Stimulated activated CD8-positive, alpha-beta memory T cell treated with anti-CD3 and anti-CD28 coated beads, Interleukin-15, amount 100 ng/mL, for 48 hours (primary cell): ENCODE data around the gene B4GALT6.

Experiments used
- DNase-seq, 2 donors: peaks; one replicate each; pipeline ENCODE4 v3.0.0-alpha.2; 2020; ENCODE audit warnings: low read depth in 2 of 2

B4GALT6 gene

DNA sequence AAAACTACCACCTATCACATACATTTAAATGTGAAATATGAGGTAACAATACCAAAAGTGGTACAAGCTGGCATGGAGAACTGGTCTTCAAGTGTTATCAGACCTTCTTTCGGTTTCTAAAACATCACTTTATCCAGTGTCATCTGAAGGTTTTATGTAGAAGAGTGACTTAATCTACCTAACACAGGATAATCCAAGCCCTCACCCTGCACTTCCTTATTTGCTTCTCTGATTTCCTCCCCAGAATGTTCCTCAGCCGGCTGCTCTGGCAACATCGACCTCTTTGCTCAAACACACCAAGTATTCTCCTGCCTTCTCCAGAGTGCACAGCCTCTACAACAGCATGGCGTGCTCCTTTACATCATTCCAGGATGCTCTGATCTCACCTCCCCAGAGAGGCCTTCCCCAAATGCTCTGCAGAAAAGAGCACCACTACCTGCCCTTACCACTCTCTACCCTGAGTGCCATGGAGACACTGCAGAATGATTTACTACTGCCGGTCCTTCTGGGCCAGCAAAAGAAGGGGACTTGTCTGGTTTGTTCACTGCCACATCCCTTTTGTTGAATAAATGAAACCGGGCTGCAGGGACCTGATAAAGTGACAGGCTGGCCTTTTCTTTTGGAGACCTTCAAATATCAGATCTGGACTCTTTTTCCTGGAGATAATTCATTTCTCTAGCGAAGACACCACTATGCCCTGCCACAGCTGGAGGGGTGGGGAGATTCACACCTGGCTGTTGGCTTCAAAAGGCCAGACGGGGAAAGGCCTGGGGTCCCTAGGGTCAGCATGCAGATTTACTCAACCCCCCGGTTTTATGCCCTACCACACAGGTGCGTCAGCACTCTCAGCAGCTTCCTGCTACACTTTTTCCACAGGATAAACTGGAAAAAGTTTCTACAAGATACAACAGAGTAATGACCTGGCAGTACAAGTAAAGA lies 50.7 kb downstream of the B4GALT6 start:
- DNase-seq: no peak

DNA sequence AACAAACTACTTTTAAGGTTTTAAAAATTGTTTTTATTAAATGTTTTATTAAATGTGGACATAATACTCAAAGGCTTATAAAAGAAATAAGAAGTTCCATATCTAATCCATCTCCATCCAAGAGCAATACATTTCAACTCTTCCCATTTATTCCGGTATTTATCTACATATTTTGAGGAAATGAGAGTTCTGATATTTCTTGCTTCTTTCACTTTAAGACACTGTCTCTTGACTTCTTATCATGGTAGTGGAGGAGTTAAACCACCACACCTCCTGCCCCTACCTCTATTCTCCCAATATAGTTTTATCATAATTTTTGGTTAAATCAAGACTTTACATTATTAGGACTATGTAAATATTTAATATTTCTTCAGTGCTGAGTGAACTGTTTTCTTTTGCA lies 52.0 kb downstream of the B4GALT6 start:
- no peak for DNase-seq

DNA sequence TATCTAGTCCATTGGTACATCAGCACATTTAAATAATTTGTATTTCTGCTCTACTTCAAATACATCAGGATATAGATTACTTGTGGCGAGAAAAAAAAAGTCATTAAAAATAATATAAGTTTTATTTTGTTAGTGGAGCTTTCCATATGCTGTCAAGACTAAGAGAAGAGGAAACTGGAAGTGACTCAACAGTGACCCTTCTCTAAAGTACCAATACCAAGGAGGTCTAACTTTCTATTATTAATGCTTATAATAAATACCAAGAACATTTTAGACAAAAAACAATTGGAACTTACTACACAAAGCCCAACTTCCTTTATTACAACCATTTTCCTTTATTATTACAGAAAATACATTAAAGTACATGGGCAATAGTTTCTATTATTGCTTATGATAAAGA lies 52.9 kb downstream of the B4GALT6 start:
- DNase-seq: no peak

DNA sequence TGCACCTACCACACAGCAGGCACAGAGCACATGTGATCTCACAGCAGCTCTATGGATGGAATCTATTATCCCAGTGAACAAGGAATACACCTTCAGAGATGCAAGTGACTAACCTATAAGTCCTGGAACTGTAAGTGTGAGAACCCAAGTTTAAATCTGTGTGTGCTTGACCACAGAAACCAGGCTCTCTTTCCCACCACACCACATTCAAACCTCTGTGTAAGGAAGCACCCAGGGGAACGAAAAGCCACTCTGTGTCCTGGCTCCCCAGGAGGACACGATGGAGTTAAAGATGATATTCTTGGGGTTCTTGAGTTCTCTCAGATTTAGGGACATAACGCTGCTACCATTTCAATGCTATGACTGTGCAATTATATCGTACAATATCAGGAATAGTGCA lies 53.8 kb downstream of the B4GALT6 start:
- no peak for DNase-seq

DNA sequence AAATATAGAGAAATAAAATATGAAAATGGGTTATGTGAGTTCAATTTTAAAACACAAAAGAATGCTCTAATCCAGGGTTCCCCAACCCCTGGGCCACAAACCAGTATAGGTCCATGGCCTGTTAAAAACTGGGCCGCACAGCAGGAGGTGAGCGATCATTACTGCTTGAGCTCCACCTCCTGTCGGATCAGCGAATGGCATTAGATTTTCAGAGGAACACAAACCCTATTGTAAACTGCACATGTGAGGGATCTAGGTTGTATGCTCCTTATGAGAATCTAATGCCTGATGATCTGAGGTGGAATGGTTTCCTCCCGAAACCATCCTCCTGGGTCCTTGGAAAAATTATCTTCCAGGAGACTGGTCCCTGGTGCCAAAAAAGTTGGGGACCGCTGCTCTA lies 58.0 kb downstream of the B4GALT6 start:
- DNase-seq: no peak

DNA sequence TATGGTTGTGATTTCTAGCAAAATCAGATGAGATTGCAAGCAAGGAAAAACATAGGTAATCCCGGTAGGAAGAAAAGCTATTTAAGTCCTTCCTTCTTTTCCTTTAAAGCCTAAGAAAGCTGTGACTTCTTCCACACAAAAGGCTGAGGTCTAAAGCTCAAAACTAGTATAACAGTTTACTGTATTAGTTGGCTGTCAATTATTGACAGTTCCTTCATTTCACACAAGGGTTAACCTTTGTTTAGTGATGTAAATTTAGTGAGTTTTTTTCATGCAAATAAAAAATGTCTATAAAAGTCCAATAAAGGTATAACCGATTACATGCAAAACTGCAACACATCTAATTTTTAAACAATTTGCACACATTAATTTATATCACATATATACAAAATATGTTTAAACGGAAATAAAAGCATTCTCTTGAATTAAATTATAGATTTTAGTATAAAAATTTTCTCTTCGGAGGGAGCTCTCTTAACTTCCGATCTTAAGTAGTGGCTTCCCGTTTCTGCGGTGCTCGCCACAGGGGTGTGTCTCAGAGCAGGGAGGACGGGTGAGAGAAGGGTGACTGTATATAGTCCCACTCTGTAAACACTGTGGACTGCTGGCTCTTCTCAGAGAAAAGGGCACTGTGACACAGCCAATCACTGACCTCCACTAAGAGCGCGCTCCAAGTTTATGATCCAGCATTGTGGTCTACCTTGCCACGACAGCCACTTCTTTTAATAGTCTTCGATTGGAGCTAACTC lies 59.3 kb downstream of the B4GALT6 start:
- no peak for DNase-seq

DNA sequence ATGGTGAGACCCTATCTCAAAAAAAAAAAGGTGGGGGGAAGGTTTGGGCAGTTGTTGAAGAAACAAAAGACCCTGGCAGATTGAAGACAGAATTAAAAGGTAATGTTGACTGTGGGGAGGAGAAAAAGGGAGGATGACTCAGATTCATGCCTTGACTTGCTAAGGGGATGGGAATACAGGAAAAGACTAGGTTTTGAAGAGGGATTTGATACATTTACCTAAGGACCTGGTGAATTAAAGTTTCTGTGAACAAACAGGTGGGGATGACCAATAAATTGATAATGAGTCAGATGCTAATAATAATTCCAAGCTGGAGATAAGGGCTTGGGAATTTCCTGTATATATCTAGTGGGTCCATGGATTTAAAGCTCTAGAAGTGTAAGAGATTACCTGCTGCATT lies 65.1 kb downstream of the B4GALT6 start:
- no peak for DNase-seq

DNA sequence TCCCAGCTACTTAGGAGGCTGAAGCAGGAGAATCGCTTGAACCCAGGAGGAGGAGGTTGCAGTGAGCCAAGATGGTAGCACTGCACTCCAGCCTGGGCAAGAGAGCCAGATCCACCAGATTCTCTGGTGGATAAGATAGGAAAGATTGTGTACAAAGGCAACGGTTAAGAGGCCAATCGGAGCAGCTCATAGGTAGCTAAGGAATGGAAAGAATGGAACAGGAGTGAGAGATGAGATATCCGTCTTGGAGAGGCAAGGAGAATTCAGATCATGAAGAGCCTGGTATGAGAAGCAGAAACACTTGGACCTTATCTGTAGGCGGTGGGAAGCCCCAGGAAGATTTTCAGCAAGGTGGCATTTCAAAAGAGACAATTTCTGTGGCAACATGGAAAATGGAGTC lies 65.6 kb downstream of the B4GALT6 start:
- DNase-seq: no peak

DNA sequence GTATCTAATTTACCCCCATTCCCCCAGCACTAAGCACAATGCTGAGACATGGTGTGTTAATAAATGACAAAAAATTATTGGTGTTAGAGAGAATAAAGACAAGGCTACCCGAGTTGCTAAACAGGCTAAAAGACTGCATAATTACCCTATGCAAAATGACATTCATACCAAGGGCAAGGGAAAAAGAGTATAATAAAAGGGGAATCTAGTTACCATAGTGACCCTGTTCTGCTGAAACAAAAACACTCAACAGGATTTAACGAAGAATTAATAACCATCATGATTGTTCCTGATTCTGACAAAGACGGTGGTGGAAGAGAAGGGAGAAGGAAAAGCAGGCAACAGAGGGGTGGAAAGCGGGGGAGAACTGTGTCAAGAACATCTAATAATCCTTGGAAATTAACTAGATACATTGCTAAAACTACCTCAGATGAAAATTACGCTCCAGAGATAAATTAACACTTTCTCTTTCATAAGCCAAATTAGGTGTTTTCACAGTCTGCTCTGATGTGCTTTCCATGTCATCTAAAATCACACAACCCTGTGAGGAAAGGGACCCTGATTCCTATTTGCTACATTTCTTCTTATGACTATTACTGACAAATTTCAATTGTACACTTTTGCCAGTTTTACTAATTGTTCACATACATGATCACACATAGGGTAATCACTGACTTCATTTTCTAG lies 67.2 kb downstream of the B4GALT6 start:
- DNase-seq: no peak

DNA sequence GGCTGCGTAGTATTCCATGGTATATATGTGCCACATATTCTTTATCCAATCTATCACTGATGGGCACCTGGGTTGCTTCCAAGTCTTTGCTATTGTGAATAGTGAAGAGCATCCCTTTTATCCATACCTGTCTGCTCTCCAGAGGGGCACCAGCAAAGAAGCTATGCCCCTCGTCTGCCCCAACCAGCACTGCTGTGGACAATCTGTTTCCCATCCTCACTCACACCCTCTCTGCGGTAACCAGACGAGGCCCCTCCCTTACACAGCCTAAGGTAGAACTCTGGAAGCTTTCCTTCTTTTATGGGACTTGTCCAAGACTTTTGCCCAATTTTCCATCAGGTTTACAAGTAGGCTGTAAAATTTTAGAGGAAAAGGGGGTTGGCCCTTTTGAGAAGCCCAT lies 67.8 kb downstream of the B4GALT6 start:
- DNase-seq: no peak

DNA sequence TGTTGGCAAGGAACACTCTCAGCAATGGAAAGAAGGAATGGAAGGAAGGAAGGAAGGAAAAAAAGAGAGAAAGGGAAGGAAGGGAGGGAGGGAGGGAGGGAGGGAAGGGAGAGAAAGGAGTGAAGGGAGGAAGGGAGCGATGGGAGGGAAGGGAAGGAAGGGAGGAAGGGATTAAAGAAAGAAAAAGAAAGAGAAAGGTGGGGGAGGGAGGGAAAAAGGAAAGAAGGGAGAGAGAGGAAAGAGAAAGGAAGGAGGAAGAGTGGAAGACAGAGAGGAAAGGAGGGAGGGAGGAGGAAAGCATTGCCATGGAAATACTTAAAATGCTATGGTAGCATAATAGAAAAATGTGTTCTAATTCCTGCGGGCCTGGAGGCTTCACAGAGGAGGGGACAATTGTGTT lies 70.3 kb downstream of the B4GALT6 start:
- no peak for DNase-seq

DNA sequence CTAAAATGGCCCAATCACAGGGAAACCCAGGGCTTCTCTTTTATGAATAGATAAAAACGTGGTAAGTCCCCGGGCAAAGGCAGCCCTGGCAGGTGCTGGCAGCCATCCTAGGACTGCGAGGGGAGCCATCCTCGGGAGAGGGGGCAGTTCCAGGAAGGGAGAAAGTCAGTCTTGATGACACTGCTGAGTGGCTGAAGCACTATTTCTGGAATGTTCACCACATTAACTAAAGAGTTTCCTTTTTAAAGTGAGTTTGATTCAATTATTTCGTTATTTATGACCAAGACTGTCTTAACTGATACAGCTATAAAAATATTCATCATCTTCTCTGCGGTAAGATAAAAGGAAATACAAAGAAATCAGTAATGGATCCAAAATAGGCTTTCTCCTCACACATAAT lies 72.3 kb downstream of the B4GALT6 start:
- no peak for DNase-seq

DNA sequence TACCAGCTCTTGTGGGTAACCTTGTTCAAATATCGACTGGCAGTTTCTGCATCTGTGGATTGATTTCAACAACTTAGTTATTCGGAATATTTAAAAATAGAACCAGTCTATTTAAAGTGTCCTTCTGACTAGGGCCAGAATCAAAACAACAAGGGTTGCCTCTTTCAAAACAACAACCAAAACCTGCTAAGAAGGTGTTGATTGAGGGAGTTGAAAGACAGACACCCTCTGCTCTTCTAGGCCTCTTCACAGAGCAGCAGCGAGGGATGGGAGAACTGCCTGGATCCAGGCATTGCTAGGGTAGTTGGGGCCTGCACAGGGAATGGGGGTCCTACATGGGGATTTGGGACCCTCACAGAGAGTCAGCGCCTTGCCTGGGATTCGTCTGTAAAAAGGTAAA lies 72.9 kb downstream of the B4GALT6 start:
- no peak for DNase-seq

DNA sequence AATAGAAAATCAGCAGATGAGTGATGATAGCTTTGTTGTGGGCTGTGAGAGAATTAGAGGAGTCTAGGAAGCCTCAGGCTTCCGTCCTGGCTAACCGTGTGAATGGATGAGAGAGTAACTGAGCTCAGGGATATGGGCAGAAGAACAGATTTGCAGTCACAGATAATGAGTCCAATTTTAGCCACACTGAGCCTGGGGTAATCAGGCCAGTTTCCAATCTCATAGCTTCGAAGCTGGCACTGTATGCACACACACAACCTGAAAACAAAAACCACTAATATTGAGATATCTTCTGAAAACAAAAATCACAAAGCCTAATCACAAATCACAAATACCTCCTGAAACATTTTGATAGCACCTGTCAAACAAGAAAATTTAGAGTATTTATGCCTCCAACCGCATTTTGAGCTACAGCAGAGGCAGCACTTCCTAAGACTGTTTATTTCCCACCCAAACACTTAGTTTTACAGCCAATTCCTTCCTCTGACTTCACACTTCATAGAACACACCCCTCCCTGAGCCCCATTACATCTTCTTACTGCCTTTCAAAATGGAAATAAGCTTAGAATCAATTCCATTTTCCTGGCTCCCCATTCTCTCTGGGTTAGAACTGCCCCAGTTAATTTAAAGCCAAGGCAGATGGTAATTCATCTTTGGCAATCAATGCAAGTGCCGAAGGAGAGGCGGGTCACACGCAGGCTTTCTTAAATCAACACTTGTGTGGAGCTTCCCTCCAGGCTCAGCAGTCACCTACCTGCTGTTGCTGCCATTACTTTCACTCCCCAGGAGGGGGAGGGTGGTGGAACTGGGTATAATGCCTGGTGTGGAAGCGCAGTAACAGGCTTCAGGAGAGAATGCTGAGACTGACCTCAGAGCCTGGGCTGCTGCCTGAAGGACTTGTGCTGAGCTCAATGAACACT lies 73.8 kb downstream of the B4GALT6 start:
- no peak for DNase-seq

DNA sequence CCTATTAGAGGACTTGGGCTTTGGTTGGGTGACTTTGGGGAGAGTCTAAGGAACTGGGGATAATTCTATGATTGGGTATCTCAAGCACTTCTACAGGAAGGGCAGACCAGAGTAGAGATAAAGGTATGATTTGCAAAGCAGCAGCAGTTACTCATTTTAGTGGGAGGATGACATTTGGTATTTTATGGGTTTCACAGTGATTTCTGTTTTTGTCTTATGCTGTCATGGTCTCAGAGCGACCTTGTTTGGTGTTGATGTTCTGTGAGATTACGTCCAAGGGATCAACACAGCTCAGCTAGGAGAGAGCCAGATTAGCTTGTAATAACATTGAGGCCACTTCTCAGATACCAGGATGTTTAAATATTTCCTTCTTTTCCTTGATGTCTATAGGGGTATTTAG lies 74.5 kb downstream of the B4GALT6 start:
- no peak for DNase-seq

DNA sequence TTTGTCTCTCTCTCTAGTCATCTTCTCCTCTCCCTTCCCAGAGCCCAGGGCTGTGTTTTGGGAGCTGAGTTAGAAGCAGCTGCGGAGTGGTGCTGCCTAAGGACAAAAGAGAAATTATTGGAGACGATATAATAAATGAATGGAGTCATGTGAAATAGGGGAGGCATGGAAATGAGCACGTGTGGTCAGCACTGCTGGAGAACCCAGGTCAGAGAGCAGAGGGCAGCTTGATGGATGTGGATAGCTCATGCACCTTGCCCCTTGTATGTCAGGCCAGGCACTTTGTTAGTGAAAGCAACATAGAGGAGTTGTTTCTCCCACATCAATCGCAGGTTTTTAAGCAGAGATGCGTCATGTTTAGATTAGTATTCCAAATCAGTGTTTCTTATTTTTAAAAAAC lies 77.0 kb downstream of the B4GALT6 start:
- no peak for DNase-seq

DNA sequence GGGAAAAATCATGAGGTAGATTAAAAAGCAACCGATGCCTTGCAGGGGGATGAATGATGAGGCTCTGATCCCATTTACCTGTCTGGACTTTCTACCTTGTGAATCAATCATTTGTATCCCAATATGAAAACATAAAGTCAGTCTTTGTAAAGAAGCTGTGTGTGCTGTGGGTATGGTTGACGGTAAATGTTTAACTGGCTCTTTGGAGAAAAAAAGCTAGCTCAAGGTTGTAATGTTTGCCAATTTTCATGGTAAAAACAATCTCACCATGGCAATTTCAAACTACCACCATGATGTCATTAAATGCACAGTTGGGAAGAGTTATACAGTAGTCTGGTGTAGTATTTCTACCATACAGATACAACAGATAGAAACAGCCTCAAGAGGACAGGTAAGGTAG lies 78.1 kb downstream of the B4GALT6 start:
- DNase-seq: no peak

DNA sequence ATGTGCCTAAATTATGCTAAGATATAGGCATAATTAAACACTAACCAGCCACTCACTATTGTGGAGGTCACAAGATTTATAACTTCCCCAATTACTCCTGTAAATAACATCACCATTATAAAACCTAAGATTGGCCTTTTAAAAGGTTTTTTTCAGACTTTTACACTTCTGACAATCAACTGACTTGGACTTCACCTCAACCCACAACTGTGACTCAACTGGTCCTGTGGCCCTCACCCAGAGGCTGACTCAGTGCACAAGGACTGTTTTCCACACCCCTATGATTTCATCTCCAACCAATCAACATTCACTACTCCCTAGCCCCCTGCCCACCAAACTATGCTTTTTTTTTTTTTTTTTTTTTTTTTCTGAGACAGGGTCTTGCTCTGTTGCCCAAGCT lies 81.1 kb downstream of the B4GALT6 start:
- DNase-seq: peak in 1 of 2 donors; percentile 11

DNA sequence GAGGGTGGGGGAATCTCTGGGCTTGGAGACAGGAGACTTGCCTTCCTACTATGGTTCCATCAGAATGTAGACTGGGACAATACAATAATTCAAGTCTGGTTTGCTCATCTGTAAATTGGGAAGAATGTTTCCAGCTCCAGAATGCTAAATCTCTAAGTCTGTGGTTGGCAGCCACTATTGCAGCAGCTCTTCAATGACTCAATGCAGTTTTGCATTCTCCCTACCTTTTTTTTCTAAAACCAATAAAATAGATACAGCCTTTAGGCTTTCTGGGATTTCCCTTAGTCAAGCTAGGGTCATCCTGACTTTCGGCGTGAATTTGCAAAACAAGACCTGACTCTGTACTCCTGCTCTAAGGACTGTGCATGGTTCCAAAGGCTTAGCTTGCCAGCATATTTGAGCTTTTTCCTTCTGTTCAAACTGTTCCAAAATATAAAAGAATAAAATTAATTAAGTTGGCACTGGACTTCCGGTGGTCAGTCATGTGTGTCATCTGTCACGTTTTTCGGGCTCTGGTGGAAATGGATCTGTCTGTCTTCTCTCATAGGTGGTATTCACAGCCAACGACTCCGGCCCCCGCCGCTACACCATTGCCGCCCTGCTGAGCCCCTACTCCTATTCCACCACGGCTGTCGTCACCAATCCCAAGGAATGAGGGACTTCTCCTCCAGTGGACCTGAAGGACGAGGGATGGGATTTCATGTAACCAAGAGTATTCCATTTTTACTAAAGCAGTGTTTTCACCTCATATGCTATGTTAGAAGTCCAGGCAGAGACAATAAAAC lies 86.2 kb downstream of the B4GALT6 start:
- no peak for DNase-seq

DNA sequence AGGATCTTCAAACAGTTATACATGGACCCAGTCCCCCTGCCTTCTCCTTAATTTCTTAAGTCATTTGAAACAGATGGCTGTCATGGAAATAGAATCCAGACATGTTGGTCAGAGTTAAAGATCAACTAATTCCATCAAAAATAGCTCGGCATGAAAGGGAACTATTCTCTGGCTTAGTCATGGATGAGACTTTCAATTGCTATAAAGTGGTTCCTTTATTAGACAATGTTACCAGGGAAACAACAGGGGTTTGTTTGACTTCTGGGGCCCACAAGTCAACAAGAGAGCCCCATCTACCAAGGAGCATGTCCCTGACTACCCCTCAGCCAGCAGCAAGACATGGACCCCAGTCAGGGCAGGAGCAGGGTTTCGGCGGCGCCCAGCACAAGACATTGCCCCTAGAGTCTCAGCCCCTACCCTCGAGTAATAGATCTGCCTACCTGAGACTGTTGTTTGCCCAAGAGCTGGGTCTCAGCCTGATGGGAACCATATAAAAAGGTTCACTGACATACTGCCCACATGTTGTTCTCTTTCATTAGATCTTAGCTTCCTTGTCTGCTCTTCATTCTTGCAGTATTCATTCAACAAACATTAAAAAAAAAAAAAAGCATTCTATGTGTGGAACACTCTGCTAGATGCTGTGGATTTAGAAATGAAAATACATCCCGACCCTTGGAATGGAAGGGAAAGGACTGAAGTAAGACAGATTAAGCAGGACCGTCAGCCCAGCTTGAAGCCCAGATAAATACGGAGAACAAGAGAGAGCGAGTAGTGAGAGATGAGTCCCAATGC lies 88.1 kb downstream of the B4GALT6 start:
- no peak for DNase-seq
